Measurements from ENCODE around the gene PIK3C3.
"Not testable (repeated sequence)": the region's sequence is repeated elsewhere in the genome, so short reads cannot be mapped to it uniquely, and the experiment has no call there.

PIK3C3 gene

GRCh38 chr18:42025974-42026625 is 71.1 kb downstream of the PIK3C3 start:
- no peak for DNase-seq

GRCh38 chr18:42028247-42028832 is 73.3 kb downstream of the PIK3C3 start:
- peak; percentile 36 for DNase-seq

DNA sequence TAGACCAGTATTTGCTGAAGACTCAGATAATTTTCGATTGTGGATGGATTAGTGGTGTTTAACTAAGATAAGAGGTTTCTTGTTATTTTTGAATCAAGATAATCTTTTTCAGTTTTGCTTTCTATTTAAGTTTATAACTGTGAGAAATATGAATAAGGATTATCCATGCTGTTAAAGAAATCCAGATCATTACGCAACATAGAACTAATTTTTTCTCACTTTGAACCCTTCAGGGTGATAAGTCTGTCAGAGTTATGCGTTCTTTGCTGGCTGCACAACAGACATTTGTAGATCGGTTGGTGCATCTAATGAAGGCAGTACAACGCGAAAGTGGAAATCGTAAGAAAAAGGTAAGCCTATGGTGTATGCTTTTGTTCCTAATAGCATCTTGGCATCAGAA is 74.1 kb downstream of the PIK3C3 start:
- no peak for DNase-seq

DNA sequence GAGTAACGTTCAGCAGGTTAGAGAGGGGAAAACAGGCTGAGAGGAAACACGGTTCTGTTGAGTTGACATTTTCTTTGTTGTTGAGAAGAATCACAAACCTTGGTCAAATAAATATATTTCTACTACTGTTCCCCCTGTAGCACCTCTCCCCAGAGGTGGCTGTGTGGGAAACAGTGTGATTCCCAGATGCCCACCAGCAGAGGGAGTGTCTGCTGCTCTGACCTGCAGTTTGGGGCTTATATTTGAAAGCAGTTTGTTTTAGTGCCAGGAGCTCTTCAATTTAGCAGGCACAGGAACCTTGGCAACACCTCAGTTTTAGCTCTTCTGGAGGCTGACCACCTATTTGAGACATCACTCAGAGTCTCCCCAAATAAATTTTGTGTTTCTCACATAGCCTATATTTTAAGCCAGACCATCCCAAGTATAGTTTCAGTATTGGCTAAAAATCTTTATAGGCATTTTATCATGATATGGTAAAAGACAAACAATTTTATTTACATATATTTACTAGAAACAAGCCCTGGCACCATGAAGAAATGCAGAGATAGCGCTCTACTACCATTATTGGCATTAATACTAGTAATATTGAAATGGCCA is 75.7 kb downstream of the PIK3C3 start:
- peak; percentile 30 for DNase-seq

GRCh38 chr18:42032447-42032846 is 77.4 kb downstream of the PIK3C3 start:
- no peak for DNase-seq

GRCh38 chr18:42033137-42033810 is 78.2 kb downstream of the PIK3C3 start:
- no peak for DNase-seq

GRCh38 chr18:42038936-42039335 is 83.9 kb downstream of the PIK3C3 start:
- peak; percentile 91 for DNase-seq

DNA sequence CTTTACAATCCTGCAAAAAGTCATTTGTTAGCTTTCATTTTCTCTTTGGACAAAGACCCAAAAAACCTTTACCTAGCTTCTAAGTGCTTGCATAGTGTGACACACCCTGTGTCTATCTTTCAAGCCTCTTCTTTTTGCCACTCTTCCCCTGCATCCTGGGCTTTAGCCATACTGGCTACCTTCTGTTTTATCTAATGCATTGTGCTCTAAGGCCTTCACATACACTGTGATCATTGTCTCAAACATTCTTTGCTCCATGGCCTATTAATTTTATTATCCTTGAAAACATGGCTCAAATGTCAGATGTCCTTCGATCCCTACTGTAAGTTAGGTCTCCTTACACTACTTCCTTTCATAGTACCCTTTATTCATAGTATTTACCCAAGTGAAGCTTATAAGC is 84.4 kb downstream of the PIK3C3 start:
- no peak for DNase-seq

- DNase-seq: no peak
These were observed 86.8 kb downstream of the PIK3C3 start for GRCh38 chr18:42041793-42042192.

GRCh38 chr18:42045346-42045745 is 90.3 kb downstream of the PIK3C3 start:
- DNase-seq: peak; percentile 58

DNA sequence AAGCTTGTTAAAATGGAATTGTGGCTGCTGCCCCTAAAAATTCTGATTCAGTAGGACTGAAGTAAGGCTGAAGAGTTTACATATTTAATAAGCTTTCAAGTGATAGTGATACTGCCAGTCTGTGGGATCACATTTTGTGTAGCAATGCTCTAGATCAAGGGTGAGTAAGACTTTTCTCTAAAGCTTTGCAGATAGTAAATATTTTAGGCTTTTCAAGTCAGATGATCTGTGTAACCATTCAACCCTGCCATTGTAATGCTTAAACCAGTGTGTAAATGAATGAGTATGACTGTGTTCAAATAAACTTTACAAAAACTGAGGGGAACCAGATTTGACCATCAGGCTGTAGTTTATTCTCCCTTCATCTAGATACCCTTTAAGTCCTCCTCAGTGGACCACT is 92.7 kb downstream of the PIK3C3 start:
- peak; percentile 69 for DNase-seq

DNA sequence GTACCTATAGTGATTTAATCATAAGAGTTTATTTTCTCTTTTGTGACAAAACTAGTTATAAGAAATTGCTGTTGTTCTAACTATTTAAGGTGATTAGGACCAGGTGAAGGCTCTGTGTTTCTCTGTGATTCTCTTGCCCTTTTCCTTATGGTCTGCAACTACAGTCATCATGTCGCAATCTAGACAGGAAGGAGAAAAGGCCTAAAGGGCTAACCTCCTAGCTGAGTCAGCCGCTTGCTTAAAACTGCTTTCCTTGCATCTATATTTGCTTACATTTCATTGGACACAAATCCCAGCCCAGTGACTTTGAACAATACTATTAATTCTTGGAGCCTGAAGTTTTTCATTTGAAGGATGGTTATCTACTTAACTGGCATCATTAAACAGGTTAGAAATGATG is 93.1 kb downstream of the PIK3C3 start:
- DNase-seq: peak; percentile 96

- DNase-seq: not testable (repeated sequence)
These were observed 94.5 kb downstream of the PIK3C3 start for GRCh38 chr18:42049536-42049935.

DNA sequence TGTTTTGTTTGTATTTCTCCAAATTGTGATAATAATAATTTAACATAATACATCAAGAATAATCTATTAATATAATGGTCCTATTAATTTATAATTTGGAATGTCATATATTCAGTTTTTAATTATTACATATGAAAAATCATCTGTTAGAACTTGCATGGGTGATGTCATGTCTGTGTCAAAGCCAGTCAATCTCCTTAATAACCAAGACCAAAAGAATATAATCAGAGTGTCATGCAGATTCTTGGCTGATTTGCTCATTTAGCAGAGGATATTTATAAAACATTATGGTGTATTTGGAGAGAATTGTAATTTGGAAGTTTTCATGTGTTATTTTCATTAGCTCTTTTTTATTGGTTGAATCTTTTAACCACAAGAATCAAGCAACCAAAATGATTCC is 96.4 kb downstream of the PIK3C3 start:
- DNase-seq: no peak

- DNase-seq: peak; percentile 30
These were observed 97.2 kb downstream of the PIK3C3 start for GRCh38 chr18:42052122-42052708.

DNA sequence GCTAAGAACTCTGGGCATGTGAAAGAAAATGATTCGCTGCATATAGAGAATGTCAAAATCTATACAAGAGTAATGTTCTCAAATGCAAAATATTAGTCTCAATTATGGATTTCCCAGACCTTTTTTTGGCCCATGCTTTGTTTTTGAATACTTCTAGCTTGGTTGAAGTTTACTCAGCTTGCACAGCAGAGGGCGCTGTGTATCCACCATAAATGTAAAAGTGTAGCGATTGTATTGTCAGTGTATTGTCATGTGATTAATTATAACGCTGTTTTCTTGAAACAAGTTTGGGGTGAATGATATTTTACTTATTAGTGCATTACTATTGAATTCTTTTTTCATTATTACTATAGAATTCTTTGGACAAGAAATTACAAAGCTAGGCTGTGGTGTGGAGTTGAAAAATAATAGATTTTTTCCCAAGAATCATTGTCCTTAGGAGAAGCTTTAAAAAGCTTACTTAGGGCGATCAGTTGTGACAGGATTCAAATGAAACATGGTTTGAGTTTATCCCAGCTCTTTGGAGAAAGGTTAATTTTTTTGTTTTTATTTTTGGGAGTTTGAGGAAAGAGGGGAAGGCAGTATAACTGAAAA is 98.3 kb downstream of the PIK3C3 start:
- DNase-seq: peak; percentile 62

- no peak for DNase-seq
These were observed 109.1 kb downstream of the PIK3C3 start for GRCh38 chr18:42064109-42064508.

DNA sequence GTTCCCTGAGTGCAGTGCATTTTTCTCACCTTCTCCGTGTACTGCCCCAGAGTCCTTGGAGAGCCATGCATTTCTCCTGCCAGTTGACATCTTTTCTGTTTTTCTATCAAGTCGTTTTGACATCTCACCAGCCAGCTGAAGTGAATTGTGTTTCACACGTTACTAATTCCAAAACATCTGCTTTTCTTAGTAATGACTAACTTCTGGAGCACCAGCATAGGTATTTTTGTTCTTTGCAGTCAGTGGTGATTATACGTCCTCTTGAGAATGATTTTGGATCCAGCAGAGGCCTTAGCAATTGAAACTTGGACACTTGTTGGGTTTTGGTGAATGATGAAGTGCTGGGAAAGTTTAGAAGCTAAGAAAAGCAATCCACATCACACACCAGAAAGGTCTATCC is 112.5 kb downstream of the PIK3C3 start:
- no peak for DNase-seq

GRCh38 chr18:42068030-42068429 is 113.0 kb downstream of the PIK3C3 start:
- no peak for DNase-seq

GRCh38 chr18:42069036-42069435 is 114.0 kb downstream of the PIK3C3 start:
- no peak for DNase-seq

GRCh38 chr18:42072407-42072806 is 117.4 kb downstream of the PIK3C3 start:
- DNase-seq: no peak

- no peak for DNase-seq
These were observed 119.7 kb downstream of the PIK3C3 start for GRCh38 chr18:42074704-42075103.

DNA sequence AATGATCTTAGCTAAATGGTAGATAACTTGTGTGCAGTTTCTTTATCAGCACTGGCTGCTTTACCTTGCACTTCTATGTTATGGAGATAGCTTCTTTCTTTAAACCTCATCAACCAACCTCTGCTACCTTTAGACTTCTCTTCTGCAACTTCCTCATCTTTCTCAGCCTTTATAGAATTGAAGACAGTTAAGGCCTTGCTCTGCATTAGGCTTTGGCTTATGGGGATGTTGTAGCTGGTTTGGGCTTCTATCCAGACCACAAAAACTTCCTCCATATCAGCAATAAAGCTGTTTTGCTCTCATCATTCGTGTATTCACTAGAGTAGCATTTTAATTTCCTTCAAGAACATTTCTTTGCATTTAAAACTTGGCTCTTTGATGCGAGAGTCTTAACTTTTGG is 123.7 kb downstream of the PIK3C3 start:
- DNase-seq: no peak
